Glutamatergic neuron (in vitro differentiated cells): Measurements from ENCODE around the gene EXOC3L1. TPM values are rescaled to one million over a fixed set of nuclear protein-coding genes. Genes with fewer than 3 reads are reported as not detected.

Source experiments
- DNase-seq: peaks from one replicate; pipeline ENCODE4 v3.0.0; 2022
- H3K27ac Mint-ChIP-seq: one replicate; pipeline ENCODE4 v1.8.0; 2020; ENCODE audit warnings: mild to moderate bottlenecking, mixed read lengths, inconsistent platforms; ENCODE audit not compliant: unreplicated experiment
- H3K27me3 Mint-ChIP-seq: one replicate; pipeline ENCODE4 v1.8.0; 2020; ENCODE audit warnings: mild to moderate bottlenecking, moderate library complexity, mixed read lengths, inconsistent platforms; ENCODE audit not compliant: unreplicated experiment
- H3K36me3 Mint-ChIP-seq: one replicate; pipeline ENCODE4 v1.8.0; 2020; ENCODE audit warnings: mild to moderate bottlenecking, mixed read lengths, inconsistent platforms; ENCODE audit not compliant: unreplicated experiment
- H3K4me1 Mint-ChIP-seq: one replicate; pipeline ENCODE4 v1.8.0; 2020; ENCODE audit warnings: mild to moderate bottlenecking, low read depth, mixed read lengths, inconsistent platforms; ENCODE audit not compliant: unreplicated experiment
- H3K4me3 Mint-ChIP-seq: one replicate; pipeline ENCODE4 v1.8.0; 2020; ENCODE audit warnings: mild to moderate bottlenecking, mixed read lengths, inconsistent platforms; ENCODE audit not compliant: unreplicated experiment
- H3K9me3 Mint-ChIP-seq: one replicate; pipeline ENCODE4 v1.8.0; 2020; ENCODE audit warnings: mild to moderate bottlenecking, moderate library complexity, mixed read lengths, inconsistent platforms; ENCODE audit not compliant: unreplicated experiment
- total RNA-seq: library from RNA; stranded (reverse); fragmentation: NEBNext Ultra II Directional; extraction: Animal tissue kit (Norgen Biotek cat#: 25700); gene quantifications from one replicate; pipeline ENCODE4 v1.2.1, GENCODE V29; 2021; ENCODE audit not compliant: unreplicated experiment
- TF ChIP-seq, protein P1 (sequence below): fragments of 200-600 bp; sonication (generic); IDR thresholded peaks from one replicate; pipeline ENCODE4 v1.5.0; 2021; ENCODE audit not compliant: partially characterized antibody, unreplicated experiment

Gene EXOC3L1
- total RNA-seq, 1 donor from 2014 or later = 3.6 TPM

DNA sequence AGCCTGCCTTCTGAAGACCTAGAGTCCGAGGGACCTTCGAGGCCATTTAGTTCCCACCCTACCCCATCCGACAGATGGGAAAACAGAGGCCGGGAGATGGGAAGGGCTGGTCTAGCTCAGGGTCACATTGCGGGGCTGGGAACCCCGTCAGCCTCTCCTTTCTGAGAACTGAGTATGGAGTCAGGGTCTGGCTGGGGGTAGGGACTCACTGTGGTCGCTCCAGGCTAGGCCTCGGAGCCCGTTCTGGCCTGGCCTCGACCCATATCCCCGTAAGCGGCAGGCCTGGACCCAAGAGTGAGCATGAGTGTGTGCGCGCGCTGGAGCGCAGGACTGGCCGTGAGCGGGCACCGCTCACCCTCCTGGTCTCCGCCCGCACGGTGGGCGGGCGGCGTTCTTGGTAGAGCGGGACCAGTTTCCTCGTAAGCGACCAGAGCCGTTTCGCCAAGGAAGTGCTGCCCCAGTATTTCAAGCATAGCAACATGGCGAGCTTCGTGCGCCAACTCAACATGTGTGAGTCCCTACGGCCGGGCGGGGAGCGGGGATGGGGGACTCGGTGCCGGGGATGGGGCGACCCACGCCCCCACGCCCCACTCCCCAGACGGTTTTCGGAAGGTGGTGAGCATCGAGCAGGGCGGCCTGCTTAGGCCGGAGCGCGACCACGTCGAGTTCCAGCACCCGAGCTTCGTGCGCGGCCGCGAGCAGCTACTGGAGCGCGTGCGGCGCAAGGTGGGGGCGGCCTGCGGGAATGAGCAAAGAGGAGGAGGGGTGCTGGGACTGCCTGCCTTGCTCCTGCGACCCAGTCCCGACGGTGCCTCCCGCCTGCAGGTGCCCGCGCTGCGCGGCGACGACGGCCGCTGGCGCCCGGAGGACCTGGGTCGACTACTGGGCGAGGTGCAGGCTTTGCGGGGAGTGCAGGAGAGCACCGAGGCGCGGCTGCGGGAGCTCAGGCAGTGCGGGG, 24.5 kb downstream of the EXOC3L1 start:
- TF ChIP-seq, protein P1, sequence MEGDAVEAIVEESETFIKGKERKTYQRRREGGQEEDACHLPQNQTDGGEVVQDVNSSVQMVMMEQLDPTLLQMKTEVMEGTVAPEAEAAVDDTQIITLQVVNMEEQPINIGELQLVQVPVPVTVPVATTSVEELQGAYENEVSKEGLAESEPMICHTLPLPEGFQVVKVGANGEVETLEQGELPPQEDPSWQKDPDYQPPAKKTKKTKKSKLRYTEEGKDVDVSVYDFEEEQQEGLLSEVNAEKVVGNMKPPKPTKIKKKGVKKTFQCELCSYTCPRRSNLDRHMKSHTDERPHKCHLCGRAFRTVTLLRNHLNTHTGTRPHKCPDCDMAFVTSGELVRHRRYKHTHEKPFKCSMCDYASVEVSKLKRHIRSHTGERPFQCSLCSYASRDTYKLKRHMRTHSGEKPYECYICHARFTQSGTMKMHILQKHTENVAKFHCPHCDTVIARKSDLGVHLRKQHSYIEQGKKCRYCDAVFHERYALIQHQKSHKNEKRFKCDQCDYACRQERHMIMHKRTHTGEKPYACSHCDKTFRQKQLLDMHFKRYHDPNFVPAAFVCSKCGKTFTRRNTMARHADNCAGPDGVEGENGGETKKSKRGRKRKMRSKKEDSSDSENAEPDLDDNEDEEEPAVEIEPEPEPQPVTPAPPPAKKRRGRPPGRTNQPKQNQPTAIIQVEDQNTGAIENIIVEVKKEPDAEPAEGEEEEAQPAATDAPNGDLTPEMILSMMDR = no peak
- Mint-ChIP-seq H3K27ac (no peak overlapping the region), H3K36me3 (peaks cover 5% of the 10 kb centered on the region), H3K4me1 (peaks cover 4% of the 10 kb centered on the region), H3K9me3 (peaks cover 7% of the 10 kb centered on the region), H3K4me3 (no peak overlapping the region), H3K27me3 (peaks cover 21% of the 10 kb centered on the region)
- DNase-seq = peak; percentile 33

DNA sequence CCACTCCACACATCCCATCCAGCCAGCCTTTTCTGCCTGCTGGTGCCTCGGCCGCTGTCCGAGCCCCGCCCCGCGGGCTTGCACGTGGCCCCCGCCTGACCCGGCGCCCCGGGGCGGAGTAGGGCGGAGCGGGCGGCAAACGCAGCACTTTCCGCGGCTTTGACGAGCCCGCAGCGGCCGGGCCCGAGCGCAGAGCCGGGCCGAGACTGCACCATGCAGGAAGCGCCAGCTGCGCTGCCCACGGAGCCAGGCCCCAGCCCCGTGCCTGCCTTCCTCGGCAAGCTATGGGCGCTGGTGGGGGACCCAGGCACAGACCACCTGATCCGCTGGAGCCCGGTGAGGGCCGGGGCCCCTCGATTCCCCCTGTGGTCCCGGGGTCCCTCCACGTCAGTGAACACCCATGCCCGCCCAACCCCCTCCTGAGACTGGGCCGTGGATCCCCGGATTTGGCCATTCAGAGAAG, 25.3 kb downstream of the EXOC3L1 start, which contains the start of gene HSF4:
HSF4 (plus strand) TSS at position 147 of the 463 bp plus-strand sequence; CDS start at position 214, 67 bp downstream.
- H3K9me3 Mint-ChIP-seq = peaks cover 7% of the 10 kb centered on the region
- peak within 1 kb of the TSS; percentile 69 for H3K4me3 Mint-ChIP-seq
- no peak within 1 kb of the TSS for H3K27ac Mint-ChIP-seq
- DNase-seq = peak; percentile 31
- H3K27me3 Mint-ChIP-seq = peaks cover 22% of the 10 kb centered on the region
- H3K4me1 Mint-ChIP-seq = peaks cover 2% of the 10 kb centered on the region
- TF ChIP-seq, protein P1 = no peak
- H3K36me3 Mint-ChIP-seq = peaks cover 5% of the 10 kb centered on the region

DNA sequence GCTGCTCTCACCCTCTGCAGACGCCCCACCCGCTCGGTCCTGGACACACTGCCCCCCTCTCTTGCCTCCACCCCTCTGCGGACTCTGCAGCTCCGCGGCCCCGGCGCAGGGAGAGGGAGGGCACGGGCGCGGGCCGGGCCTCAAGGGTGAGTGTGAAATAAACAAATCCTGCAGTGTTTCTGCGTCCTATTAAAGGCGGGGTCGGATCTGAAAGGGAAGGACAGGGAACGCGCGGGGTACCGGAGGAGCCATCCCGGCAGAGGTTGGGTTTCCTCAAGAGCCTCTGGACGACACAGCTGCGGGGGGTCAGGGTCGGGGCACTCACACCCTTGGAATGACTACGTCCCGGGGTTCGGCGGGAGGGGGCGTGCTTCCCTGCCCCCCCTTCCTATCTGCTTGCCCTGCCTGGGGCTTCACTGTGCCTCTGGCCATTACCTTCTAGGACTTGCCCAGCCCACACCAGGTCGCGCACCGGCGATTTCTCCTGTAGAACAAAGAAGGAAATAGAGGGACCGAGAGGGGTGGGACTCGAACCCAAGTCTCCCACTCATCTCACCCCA, 25.9 kb downstream of the EXOC3L1 start:
- peak overlapping the region; percentile 69 for H3K4me3 Mint-ChIP-seq
- no peak for DNase-seq
- TF ChIP-seq, protein P1 = no peak

DNA sequence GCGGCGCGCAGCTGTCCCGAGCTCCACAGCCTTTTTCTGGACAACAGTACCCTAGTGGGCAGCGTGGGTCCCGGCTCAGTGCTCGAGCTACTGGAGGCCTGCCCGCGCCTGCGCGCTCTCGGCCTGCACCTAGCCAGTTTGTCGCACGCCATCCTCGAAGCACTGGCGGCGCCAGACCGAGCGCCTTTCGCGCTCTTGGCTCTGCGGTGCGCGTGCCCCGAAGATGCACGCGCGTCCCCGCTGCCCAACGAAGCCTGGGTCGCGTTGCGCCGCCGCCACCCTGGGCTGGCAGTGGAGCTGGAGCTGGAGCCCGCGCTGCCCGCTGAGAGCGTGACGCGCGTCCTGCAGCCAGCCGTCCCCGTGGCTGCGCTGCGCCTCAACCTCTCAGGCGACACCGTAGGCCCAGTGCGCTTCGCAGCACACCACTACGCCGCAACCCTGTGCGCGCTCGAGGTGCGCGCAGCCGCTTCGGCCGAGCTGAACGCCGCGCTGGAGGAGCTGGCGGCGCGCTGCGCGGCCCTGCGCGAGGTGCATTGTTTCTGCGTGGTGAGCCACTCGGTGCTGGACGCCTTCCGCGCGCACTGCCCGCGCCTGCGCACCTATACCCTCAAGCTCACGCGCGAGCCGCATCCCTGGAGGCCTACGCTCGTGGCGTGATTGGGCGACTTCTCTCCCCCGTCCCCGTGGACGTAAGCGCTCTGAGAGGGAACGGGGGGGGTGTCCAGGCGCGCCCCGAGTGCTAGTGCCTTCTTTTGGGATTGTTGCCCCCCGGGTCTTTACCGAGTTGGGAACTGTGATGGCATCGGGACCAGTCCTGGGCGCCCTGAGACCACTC, 26.6 kb downstream of the EXOC3L1 start:
- Mint-ChIP-seq H3K9me3 (peaks cover 4% of the 10 kb centered on the region), H3K27me3 (peaks cover 25% of the 10 kb centered on the region), H3K4me1 (peaks cover 4% of the 10 kb centered on the region), H3K27ac (no peak overlapping the region), H3K36me3 (peaks cover 3% of the 10 kb centered on the region), H3K4me3 (peak overlapping the region; percentile 69)
- peak; percentile 65 for DNase-seq
- TF ChIP-seq, protein P1 = no peak

More for the DNA sequence above, 25.9 kb downstream of the EXOC3L1 start:
- Mint-ChIP-seq H3K4me1 (peaks cover 2% of the 10 kb centered on the region), H3K36me3 (peaks cover 5% of the 10 kb centered on the region), H3K27ac (no peak overlapping the region), H3K9me3 (peaks cover 5% of the 10 kb centered on the region), H3K27me3 (peaks cover 22% of the 10 kb centered on the region)
